LoVo (cell line): Measurements from ENCODE around the gene TICAM2.

Source experiments
- DNase-seq: peaks from one replicate; pipeline ENCODE4 v3.0.0-alpha.2; 2016; ENCODE audit warnings: low spot score

TICAM2 gene

DNA sequence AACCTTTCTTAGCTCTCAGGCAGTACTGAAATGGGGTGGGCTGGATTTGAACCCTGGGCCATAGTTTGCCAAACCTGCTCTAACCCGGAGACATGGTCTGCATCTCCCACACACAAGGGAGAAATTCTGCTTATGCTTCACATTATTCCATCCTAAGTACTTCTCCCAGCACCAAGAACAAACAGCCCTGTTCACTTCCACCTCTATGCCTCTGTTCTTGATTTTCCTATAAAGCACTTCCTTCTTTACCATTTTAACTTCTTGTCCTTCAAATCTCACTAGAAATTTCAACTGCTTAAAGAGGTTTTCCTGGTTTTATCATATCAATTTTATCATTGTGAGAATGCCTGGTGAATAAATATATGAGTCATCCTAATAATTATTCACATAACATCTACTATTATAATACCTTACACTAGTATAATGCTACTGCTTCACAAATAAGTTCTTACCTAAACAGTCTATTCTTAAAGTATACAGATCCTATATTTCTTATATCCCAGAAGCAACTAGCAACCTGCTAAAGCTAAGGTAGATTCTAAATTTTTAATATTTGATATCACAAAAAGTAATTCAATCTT, 70.4 kb downstream of the TICAM2 start:
- DNase-seq: no peak

- DNase-seq: no peak
Observed at GRCh38 chr5:115531380-115531779, 70.9 kb downstream of the TICAM2 start.

- no peak for DNase-seq
Observed at GRCh38 chr5:115530426-115530825, 71.9 kb downstream of the TICAM2 start.
